H1 (cell line): ENCODE measurements around the gene CLMP. TPM values are rescaled to one million over a fixed set of nuclear protein-coding genes. Genes with fewer than 3 reads are reported as not detected.

Experiments used
- BCL11A ChIP-seq, 2 experiments: IDR thresholded peaks; one replicate each; pipeline ENCODE4 v1.6.1; 2011; ENCODE audit warnings: low read depth in 2 of 2, low read length in 2 of 2, mild to moderate bottlenecking in 2 of 2
- CBX5 ChIP-seq: fragments of 300-800, 300-1000 bp; sonication (generic); IDR thresholded peaks from 2 replicates; pipeline ENCODE4 v1.7.1; 2016; ENCODE audit warnings: antibody characterized with exemption, low read length, low read depth
- EP300 ChIP-seq, 2 experiments: IDR thresholded peaks; 1 replicate in 1 of 2; 2 replicates in 1 of 2; pipeline ENCODE4 v1.6.1; 2011 to 2012; ENCODE audit warnings: low read depth in 2 of 2, low read length in 2 of 2, mild to moderate bottlenecking in 2 of 2, borderline replicate concordance in 1 of 2, inconsistent platforms in 1 of 2, moderate library complexity in 1 of 2
- HDAC2 ChIP-seq, 2 experiments: fragments of 300-600 bp in 1 of 2; sonication (generic) in 1 of 2; IDR thresholded peaks; 2 replicates each; pipeline ENCODE4 v1.6.1; 2011 to 2012; ENCODE audit warnings: low read depth in 2 of 2, low read length in 2 of 2, mild to moderate bottlenecking in 2 of 2, moderate library complexity in 2 of 2, borderline replicate concordance in 1 of 2, inconsistent platforms in 1 of 2
- HDAC6 ChIP-seq: IDR thresholded peaks from one replicate; pipeline ENCODE4 v1.7.1; 2012; ENCODE audit warnings: low read depth, mild to moderate bottlenecking, inconsistent platforms, low read length, moderate library complexity
- JUND ChIP-seq: IDR thresholded peaks from 2 replicates; pipeline ENCODE4 v1.6.1; 2011; ENCODE audit warnings: mild to moderate bottlenecking, improper control_type of control experiment, low read length
- NANOG ChIP-seq: IDR thresholded peaks from 2 replicates; pipeline ENCODE4 v1.6.1; 2011; ENCODE audit warnings: low read length, low read depth, mild to moderate bottlenecking, inconsistent platforms; ENCODE audit not compliant: insufficient read depth, poor library complexity, severe bottlenecking
- POLR2A ChIP-seq, 2 experiments: IDR thresholded peaks; 1 replicate in 1 of 2; 2 replicates in 1 of 2; pipeline ENCODE4 v1.6.1; 2011; ENCODE audit warnings: low read depth in 2 of 2, low read length in 2 of 2, mild to moderate bottlenecking in 2 of 2; ENCODE audit errors: control extremely low read depth in 1 of 2
- POLR2AphosphoS5 ChIP-seq: IDR thresholded peaks from 2 replicates; pipeline ENCODE4 v1.6.1; 2011; ENCODE audit warnings: low read depth, low read length
- POU5F1 ChIP-seq: IDR thresholded peaks from 2 replicates; pipeline ENCODE4 v1.6.1; 2011; ENCODE audit warnings: low read depth, mild to moderate bottlenecking, low read length, moderate library complexity
- RNF2 ChIP-seq: fragments of 200-900, 300-1000 bp; sonication (generic); IDR thresholded peaks from 2 replicates; pipeline ENCODE4 v1.7.1; 2016; ENCODE audit warnings: borderline replicate concordance, low read depth, mild to moderate bottlenecking, antibody characterized with exemption, low read length; ENCODE audit not compliant: poor library complexity, severe bottlenecking; ENCODE audit errors: missing control alignments
- RXRA ChIP-seq: IDR thresholded peaks from 2 replicates; pipeline ENCODE4 v1.6.1; 2011; ENCODE audit warnings: low read depth, mild to moderate bottlenecking, low read length, moderate library complexity; ENCODE audit not compliant: insufficient read depth
- SAP30 ChIP-seq: fragments of 300-600 bp; sonication (generic); IDR thresholded peaks from 2 replicates; pipeline ENCODE4 v1.7.1; 2012; ENCODE audit warnings: low read length, moderate library complexity, mild to moderate bottlenecking, inconsistent platforms; ENCODE audit not compliant: insufficient read depth, insufficient replicate concordance
- SIRT6 ChIP-seq: IDR thresholded peaks from one replicate; pipeline ENCODE4 v1.7.1; 2012; ENCODE audit warnings: low read length, inconsistent platforms
- SUZ12 ChIP-seq: fragments of 200-600 bp; sonication (generic); IDR thresholded peaks from 2 replicates; pipeline ENCODE4 v1.6.1; 2012; ENCODE audit warnings: mild to moderate bottlenecking, inconsistent platforms, low read length, moderate library complexity, mixed read lengths
- TAF1 ChIP-seq: IDR thresholded peaks from 2 replicates; pipeline ENCODE4 v1.6.1; 2011; ENCODE audit warnings: mild to moderate bottlenecking, low read depth, low read length
- TCF12 ChIP-seq: IDR thresholded peaks from 2 replicates; pipeline ENCODE4 v1.6.1; 2011; ENCODE audit warnings: low read depth, mild to moderate bottlenecking, low read length
- polyA plus RNA-seq, 7 experiments: library from polyadenylated mRNA; depleted of rRNA in 3 of 7; stranded (reverse) in 5 of 7; unstranded in 2 of 7; fragments of >200 nt in 5 of 7; fragments of 200-250 nt in 2 of 7; gene quantifications; 1 replicate in 5 of 7; 2 replicates in 1 of 7; 4 replicates in 1 of 7; pipeline versions ENCODE4 v1.2.1 to v1.2.3, GENCODE V29; 2011 to 2013; ENCODE audit warnings: missing spikeins in 2 of 7, mixed read lengths in 2 of 7
- total RNA-seq: library from RNA; stranded (reverse); fragmentation: NEBNext Ultra II Directional; extraction: Animal tissue kit (Norgen Biotek cat#: 25700); gene quantifications from 2 replicates; pipeline ENCODE4 v1.2.1, GENCODE V29; 2021

CLMP gene
- total and polyA plus RNA-seq, 2 of the 8 experiments (the other 6 are each of a cell fraction or from before 2014, with no cell fraction given), result 9.9 to 24.1 TPM

- TF ChIP-seq POLR2AphosphoS5 (peak; percentile 86), TAF1 (peak; percentile 84), EP300 (IDR thresholded peaks at IDR 0.05; ENCODE audit: borderline replicate concordance in 1 of 2, low read depth in 2 of 2, low read length in 2 of 2) (no peak), BCL11A (IDR thresholded peaks at IDR 0.05; ENCODE audit: low read depth in 2 of 2, low read length in 2 of 2) (no peak), TCF12 (no peak), POLR2A (IDR thresholded peaks at IDR 0.05; ENCODE audit: control extremely low read depth in 1 of 2, low read depth in 2 of 2, low read length in 2 of 2) (peak; percentile 76 to 92), RNF2 (no peak), SAP30 (peak; percentile 71), SIRT6 (no peak), POU5F1 (no peak), RXRA (no peak), HDAC6 (no peak), CBX5 (no peak), HDAC2 (IDR thresholded peaks at IDR 0.05; ENCODE audit: borderline replicate concordance in 1 of 2, low read depth in 2 of 2, low read length in 2 of 2) (peak in 1 of 2 experiments; percentile 8; a peak in 1 of 4 replicates), SUZ12 (no peak), JUND (no peak), NANOG (no peak)
These were observed 133.5 kb downstream of the CLMP start, which contains the start of gene HSPA8 (continued) for GRCh38 chr11:123061403-123062157.
